HepG2 (cell line): ENCODE data around the gene HDGF.

Experiments
- RAD21 ChIP-seq: fragments of 450-650 bp; formaldehyde crosslinking; IDR thresholded peaks from 2 replicates; pipeline ENCODE4 v1.5.0; 2020; ENCODE audit warnings: mild to moderate bottlenecking
- ZFP36L1 ChIP-seq: sonication (generic); formaldehyde crosslinking; IDR thresholded peaks from 2 replicates; pipeline ENCODE4 v1.8.0; 2022; ENCODE audit warnings: mild to moderate bottlenecking, missing genetic modification reagents, moderate library complexity
- ZNF232 ChIP-seq: sonication (generic); formaldehyde crosslinking; IDR thresholded peaks from 2 replicates; pipeline ENCODE4 v1.4.0; 2020; ENCODE audit warnings: missing genetic modification reagents, borderline replicate concordance
- TF ChIP-seq, protein P1 (sequence below): sonication (generic); formaldehyde crosslinking; IDR thresholded peaks from 2 replicates; pipeline ENCODE4 v1.4.0; 2020; ENCODE audit warnings: missing genetic modification reagents
- TF ChIP-seq, protein P2 (sequence below): sonication (generic); formaldehyde crosslinking; IDR thresholded peaks from 2 replicates; pipeline ENCODE4 v1.4.0; 2020; ENCODE audit warnings: missing genetic modification reagents
- TF ChIP-seq, protein P3 (sequence below): sonication (generic); formaldehyde crosslinking; IDR thresholded peaks from 2 replicates; pipeline ENCODE4 v1.8.0; 2022; ENCODE audit warnings: mild to moderate bottlenecking, missing genetic modification reagents

DNA sequence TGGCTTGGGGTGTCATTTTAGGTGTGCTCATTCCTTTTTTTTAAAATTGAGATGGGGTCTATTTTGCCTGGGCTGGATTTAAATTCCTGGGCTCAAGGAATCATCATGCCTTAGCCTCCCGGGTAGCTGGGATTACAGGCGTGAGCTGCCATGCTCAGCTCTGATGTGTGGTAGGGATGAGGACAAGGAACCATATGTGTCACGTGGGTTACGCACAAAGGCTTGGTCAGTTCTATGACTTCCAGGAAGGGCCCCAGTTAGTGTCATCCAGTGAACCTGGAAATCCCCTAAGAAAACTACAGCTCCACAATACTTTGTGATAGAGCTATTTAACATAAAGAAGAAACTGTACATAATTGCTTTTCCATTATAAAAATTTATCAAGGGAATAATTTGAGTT is 29.9 kb downstream of the HDGF start:
- TF ChIP-seq, protein P1, sequence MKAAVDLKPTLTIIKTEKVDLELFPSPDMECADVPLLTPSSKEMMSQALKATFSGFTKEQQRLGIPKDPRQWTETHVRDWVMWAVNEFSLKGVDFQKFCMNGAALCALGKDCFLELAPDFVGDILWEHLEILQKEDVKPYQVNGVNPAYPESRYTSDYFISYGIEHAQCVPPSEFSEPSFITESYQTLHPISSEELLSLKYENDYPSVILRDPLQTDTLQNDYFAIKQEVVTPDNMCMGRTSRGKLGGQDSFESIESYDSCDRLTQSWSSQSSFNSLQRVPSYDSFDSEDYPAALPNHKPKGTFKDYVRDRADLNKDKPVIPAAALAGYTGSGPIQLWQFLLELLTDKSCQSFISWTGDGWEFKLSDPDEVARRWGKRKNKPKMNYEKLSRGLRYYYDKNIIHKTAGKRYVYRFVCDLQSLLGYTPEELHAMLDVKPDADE (CRISPR knock-in tag): no peak
- TF ChIP-seq, protein P2, sequence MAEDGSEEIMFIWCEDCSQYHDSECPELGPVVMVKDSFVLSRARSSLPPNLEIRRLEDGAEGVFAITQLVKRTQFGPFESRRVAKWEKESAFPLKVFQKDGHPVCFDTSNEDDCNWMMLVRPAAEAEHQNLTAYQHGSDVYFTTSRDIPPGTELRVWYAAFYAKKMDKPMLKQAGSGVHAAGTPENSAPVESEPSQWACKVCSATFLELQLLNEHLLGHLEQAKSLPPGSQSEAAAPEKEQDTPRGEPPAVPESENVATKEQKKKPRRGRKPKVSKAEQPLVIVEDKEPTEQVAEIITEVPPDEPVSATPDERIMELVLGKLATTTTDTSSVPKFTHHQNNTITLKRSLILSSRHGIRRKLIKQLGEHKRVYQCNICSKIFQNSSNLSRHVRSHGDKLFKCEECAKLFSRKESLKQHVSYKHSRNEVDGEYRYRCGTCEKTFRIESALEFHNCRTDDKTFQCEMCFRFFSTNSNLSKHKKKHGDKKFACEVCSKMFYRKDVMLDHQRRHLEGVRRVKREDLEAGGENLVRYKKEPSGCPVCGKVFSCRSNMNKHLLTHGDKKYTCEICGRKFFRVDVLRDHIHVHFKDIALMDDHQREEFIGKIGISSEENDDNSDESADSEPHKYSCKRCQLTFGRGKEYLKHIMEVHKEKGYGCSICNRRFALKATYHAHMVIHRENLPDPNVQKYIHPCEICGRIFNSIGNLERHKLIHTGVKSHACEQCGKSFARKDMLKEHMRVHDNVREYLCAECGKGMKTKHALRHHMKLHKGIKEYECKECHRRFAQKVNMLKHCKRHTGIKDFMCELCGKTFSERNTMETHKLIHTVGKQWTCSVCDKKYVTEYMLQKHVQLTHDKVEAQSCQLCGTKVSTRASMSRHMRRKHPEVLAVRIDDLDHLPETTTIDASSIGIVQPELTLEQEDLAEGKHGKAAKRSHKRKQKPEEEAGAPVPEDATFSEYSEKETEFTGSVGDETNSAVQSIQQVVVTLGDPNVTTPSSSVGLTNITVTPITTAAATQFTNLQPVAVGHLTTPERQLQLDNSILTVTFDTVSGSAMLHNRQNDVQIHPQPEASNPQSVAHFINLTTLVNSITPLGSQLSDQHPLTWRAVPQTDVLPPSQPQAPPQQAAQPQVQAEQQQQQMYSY (CRISPR knock-in tag): no peak
- TF ChIP-seq RAD21: no peak
- no peak for TF ChIP-seq ZNF232
- TF ChIP-seq, protein P3, sequence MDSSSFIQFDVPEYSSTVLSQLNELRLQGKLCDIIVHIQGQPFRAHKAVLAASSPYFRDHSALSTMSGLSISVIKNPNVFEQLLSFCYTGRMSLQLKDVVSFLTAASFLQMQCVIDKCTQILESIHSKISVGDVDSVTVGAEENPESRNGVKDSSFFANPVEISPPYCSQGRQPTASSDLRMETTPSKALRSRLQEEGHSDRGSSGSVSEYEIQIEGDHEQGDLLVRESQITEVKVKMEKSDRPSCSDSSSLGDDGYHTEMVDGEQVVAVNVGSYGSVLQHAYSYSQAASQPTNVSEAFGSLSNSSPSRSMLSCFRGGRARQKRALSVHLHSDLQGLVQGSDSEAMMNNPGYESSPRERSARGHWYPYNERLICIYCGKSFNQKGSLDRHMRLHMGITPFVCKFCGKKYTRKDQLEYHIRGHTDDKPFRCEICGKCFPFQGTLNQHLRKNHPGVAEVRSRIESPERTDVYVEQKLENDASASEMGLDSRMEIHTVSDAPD (CRISPR knock-in tag): no peak
- no peak for TF ChIP-seq ZFP36L1 (CRISPR knock-in tag)
